Superior temporal gyrus (tissue), 1 donor: Measurements from ENCODE around the gene OSBP2.
A peak's percentile ranks its signal among the peaks of the same experiment; 100 is the strongest.
"Not testable (repeated sequence)": the region's sequence is repeated elsewhere in the genome, so short reads cannot be mapped to it uniquely, and the experiment has no call there.

ENCODE experiments used
- DNase-seq: peaks from one replicate; pipeline ENCODE4 v3.0.0-alpha.2; 2016; ENCODE audit errors: extremely low spot score

OSBP2 gene

DNA sequence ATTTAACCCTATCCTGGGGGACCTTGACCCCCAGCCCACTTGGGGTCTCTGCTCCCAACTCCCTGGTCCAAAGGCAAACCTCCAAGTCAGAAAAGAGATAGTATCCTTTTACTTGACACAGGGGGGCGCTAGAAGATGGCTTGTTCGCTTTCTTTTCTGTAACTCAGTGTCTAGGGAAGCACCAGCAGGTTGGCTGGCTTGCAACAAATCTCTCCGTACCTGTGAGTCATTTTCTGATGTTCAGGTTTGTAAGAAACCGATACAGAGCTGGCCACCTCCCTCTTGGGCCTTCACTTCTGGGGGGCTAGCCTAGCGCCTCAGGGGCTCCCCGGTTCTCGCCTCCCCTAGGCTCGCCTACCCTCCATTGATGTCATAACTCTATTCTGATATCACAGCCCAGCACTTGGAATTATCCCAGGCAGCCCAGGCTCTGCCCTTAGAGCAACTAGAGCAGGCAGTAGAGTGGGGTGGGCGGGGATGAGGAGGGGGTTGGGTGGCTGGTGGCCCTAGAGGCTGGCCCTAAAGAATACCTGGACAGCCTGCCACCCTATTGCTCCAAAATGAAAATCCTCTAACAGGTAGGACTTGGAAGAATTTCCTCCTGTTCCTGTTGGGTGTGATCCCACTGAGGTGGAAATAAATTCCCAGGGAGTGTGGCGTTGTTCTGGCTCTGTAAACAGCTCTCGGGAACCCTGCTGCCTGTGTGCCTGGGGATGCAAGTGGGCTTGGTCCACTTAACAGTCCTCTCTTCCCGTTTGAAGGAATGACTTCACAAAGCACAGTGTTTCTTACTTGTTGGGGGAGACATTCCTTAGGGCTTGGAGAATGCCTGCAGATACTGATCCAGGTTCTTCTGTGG is 69.4 kb downstream of the OSBP2 start:
- DNase-seq: peak; percentile 74

- DNase-seq: no peak
Observed at GRCh38 chr22:30767661-30768060, 73.0 kb downstream of the OSBP2 start.

DNA sequence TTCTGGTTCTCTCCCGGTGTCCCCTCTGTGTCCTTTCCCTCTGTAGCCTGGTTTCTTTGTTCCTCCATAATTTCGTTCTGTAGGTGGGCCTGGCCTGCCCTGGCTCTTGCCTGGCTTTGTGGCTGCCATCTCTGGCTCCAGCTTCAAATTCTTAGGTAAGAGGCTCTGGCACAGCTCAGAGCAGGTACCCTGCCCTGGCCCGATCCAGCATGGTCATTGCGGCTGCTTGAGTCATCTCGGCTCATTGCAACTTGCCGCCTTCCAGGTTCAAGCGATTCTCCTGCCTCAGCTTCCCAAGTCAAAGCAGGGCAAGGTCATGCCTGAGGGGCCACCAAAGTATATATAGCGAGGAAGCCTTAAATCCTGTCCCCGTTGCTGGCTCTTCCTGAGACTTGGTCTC is 76.0 kb downstream of the OSBP2 start:
- DNase-seq: no peak

- DNase-seq: no peak
Observed at GRCh38 chr22:30773919-30774318, 79.2 kb downstream of the OSBP2 start.

DNA sequence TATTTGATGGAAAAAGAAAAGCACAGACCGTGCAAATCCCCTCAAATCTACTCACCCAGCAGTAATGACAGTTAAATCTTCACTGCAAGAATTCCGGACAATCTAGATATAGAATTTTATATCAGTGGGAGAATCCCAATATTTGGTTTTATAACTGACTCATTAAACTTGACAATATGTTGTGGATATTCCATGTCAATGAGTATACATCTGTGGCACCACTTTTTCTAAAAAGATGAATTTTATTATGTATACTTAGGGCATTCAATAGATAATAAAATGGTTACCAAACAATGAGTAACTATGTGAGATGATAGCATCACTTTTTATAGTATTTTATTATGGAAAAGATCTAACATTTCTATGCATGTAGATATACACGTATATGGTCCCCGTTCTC is 79.9 kb downstream of the OSBP2 start:
- no peak for DNase-seq

DNA sequence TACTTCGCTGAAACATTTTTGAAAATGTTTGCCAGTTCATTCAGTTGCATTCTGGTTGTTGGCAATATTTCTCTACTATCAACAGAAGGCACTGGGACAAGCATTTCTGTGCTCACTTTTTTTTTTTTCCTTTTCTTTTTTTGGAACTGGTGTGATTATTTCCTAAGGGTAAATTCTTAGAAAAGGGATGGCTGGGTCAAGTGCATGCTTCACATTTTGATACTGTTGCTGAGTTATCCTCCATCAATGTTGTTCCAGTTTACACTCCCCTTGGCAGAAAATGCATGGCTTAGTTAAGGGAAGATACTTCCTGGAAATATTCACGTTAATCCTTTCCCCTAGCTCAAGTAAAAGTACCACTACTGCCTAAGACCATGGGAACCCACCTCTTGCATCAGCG is 81.8 kb downstream of the OSBP2 start:
- DNase-seq: no peak

DNA sequence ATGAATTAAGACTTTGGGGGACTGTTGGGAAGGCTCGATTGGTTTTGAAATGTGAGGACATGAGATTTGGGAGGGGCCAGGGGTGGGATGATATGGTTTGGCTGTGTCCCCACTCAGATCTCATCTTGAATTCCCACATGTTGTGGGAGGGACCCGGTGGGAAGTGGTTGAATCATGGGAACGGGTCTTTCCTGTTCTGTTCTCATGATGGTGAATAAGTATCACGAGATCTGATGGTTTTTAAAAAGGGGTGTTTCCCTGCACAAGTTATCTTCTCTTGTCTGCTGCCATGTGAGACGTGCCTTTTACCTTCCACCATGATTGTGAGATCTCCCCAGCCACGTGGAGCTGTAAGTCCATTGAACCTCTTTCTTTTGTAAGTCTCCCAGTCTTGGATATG is 82.5 kb downstream of the OSBP2 start:
- not testable (repeated sequence) for DNase-seq

- no peak for DNase-seq
Observed at GRCh38 chr22:30777587-30777986, 82.9 kb downstream of the OSBP2 start.

- no peak for DNase-seq
Observed at GRCh38 chr22:30778261-30778660, 83.6 kb downstream of the OSBP2 start.

GRCh38 chr22:30780026-30780425 is 85.4 kb downstream of the OSBP2 start:
- no peak for DNase-seq

GRCh38 chr22:30781271-30781875 is 86.7 kb downstream of the OSBP2 start:
- DNase-seq: no peak

DNA sequence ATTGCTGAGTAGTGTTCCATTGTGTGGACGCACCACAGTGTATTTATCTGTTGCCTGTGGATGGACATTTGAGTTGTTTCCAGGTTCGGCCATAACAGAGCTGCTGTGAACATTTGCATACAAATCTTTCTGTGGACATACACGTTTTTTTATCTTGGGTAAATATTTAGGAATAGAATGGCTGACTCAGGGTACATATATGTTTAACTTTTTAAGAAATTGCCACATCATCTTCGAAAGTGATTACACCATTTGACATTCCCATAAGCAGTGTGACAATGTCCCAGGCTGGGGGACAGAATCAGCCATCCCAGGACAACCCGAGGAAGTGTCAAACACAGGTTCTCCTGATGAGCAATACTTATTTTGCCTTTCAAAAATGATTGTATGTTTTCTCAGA is 87.9 kb downstream of the OSBP2 start:
- DNase-seq: no peak

DNA sequence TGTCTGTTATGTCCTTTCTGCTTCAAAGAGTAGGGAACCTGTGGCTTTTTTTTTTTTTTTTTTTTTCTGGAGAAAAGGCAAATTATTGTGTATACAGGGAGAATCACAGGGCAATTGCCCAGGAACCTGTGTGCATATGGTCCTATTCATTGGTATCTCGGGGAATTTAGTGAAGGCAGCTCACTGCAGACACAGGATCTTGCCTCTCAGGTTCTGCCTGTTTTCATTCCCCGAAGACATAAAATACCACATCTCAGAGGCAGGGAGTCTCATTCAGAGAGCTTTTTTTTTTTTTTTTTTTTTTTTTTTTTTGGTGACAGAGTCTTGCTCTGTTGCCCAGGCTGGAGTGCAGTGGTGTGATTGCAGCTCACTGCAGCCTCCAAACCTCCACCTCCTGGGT is 88.3 kb downstream of the OSBP2 start:
- no peak for DNase-seq

GRCh38 chr22:30785527-30785926 is 90.9 kb downstream of the OSBP2 start:
- no peak for DNase-seq

GRCh38 chr22:30790366-30790765 is 95.7 kb downstream of the OSBP2 start:
- DNase-seq: no peak

GRCh38 chr22:30792456-30792855 is 97.8 kb downstream of the OSBP2 start:
- DNase-seq: no peak

DNA sequence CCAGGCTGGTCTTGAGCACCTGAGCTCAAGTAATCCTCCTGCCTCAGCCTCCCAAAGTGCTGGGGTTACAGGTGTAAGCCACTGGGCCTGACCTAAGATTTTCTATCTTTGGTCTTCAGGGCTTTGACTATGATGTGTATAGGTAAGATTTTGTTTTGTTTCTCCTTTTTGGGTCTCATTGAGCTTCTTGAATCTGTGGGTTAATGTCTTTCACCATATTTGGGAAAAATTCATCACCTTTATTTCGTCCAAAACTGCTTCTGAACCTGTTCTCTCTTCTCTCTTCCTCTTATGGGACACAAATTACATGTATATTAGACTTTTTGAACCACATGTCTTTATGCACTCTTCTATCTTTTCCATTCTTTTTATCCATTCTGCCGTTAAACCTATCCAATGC is 100.4 kb downstream of the OSBP2 start:
- DNase-seq: no peak

DNA sequence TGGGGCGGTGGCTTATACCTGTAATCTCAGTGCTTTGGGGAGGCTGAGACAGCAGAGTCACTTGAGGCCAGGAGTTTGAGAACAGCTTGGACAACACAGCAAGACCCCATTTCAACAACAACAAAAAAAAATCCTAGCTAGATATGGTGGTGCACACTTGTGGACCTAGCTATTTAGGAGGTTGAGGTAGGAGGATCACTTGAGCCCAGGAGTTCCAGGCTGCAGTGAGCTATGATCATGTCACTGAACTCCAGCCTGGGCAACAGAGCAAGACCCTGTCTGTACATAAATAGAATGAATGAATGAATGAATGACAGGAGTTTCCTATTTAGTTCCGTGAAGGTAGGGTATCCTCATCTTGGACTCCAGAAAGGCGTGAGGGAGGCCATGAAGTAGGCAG is 107.0 kb downstream of the OSBP2 start:
- DNase-seq: no peak

DNA sequence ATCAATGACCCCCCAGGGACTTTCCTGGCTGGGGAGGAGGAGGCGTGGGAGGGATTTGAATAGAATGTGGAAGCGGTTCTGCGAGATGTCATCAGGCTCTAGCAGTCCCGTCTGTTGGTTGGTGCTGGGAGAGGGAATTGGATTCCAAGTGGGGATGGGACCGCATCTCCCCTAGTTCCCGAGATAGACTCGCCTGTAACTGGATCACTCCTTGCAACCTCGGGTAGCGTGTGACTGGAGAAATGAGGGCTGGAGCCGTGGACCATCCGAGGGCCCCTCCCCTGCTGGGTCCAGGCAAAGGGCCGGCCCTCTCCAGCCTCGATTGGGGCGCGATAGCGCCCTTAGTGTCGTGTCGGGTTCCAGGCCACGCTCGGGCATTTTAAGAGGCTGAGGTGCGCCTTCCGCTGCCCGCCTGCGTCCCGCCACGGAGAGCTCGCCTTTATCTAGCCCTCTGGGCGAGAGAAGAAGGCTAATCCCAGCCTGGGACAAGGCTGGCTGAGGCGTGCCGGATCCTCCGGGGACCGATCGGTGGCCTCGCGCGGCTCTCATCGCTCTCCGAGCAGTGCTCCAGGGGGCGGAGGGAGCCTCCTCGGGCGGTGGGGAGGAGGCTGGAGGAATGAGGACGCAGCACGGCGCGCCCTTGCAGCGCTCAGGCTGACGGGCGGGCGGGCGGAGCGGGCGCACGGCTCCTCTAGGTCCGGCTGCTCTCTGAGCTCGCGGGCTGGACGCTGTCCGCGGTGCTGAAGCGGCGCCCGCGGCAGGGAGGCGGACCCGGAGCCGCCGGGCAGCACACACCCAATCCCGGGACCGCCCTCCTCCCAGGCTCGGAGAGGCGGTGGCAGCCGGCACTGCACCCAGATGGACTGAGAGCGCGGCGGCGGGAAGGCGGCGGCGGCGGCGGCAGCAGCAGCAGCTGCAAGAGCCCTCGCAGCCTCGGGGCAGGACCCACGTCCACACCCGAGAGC is 107.8 kb downstream of the OSBP2 start:
- DNase-seq: peak; percentile 80

DNA sequence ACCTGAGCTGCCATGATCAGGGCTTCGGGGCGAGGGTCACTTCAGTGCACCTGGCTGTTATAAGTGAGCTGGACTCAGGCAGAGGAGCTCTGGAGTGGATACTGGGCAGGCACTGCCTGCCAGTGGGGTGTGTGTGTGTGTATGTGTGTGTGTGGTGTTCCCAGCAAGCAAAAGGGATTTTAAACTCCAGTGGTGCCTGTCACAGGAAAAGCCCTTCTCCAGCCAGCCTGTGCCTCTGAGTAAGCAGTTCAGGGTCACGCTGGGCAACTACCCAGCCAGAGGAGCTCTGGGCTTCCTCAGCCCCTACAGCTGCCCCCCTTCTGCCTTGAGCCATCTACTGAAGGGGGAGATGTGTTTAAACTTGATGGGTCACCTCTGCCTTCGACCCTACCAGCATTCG is 109.0 kb downstream of the OSBP2 start:
- DNase-seq: no peak

DNA sequence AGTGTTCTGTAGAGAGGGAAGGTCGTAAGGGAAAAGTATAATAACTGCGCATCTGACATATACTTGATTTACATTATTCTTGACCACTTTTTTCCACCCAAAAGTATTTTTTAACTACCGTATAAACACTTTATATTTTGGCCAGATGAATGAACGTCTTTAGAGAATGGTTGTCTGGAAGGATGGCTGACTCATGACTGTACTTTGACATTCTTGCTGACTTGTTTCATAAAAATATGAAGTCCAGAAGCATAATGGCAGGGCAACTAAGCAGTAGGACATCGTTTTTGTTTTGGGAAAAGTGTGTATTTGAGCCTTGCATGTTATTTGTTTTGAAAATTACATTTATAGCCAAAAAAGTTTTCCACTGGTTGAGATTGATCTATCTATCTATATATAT is 110.0 kb downstream of the OSBP2 start:
- no peak for DNase-seq

DNA sequence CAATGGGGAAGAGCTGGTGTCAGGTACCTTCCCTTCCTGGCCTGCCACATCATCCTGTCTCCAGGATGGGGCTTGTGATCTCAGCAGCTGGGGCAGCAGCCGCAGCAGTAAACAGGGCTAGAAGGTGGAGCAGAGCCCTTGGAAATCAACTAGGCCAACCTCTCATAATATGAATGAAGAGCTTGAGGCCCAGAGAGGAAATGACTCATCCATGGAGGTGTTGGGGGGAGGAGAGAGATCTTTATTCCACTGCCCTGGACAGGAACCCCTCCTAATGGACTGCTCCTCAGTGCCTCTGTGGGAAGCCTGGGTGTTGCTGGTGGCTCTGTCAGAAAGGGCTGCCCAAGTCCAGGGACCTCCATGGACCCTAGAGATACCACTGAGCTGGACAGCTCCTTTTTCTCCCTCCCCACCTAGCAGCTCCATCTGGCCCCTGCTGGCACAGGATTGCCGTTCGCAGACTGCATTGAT is 111.8 kb downstream of the OSBP2 start:
- no peak for DNase-seq
